K562 treated with DMSO at 1 percent for 48 hours (cell line): ENCODE results near the gene CST2. TPM values are rescaled to one million over a fixed set of nuclear protein-coding genes. Genes with fewer than 3 reads are reported as not detected.

Source experiments
- total RNA-seq: library from RNA; unstranded; fragments of 300-600 nt; gene quantifications from 2 replicates; pipeline ENCODE4 v1.2.3, GENCODE V29; 2022; ENCODE audit warnings: low replicate concordance; ENCODE audit errors: extremely low read depth

CST2 gene
- total RNA-seq: not detected in 2 replicates

DNA sequence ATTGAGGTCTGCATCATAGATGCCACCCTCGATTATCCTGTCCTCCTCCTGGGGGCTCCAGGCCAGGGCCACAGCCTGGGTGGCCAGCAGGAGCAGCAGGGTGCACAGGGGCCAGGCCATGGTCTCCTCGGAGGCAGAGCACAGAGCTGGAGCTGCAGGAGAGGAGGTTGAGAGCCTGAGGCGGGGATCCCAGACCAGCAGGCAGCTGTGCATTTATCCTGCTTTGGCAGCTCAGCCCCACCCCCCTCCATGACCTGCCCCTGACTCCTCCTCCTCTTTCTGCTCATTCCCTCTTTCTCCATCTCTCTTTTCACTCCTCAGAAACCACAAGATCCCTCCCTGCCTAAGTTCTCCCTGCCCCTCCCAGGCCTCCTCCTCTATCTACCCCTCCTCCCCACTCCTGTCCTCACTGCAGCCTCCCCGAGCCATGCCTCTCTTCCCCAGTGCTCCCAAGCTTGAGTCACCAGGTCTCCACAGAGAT, at the start of gene CST2:
Gene CST2, minus strand, starts transcription at position 189 of the 481 bp plus-strand sequence. Its CDS starts 69 bp downstream, at position 120.

Other genes with a start within 250 kb of the CST2 start
- gene CST9, start 220.8 kb downstream of the CST2 start, total RNA-seq: not detected in 2 replicates
- gene CST3, start 188.8 kb downstream of the CST2 start, total RNA-seq: not detected in 2 replicates
- not detected in 2 replicates for gene CST4, start 137.7 kb downstream of the CST2 start, total RNA-seq
- not detected in 2 replicates for gene CST1, start 75.8 kb downstream of the CST2 start, total RNA-seq
- gene CST5, start 53.0 kb upstream of the CST2 start, total RNA-seq: not detected in 2 replicates
- not detected in 2 replicates for gene GGTLC1, start 162.1 kb upstream of the CST2 start, total RNA-seq